WI38 (cell line): ENCODE measurements around the gene SLIT1.

Source experiments
- H3K4me3 ChIP-seq: 2 replicates; pipeline ENCODE4 v1.5.1; 2011; ENCODE audit warnings: low read depth, mild to moderate bottlenecking, control low read depth, low read length
- CTCF ChIP-seq: IDR thresholded peaks from 2 replicates; pipeline ENCODE4 v1.5.1; 2012; ENCODE audit warnings: low read depth, mild to moderate bottlenecking, control low read depth, low read length

The SLIT1 gene

GRCh38 chr10:97048649-97049427, 136.9 kb downstream of the SLIT1 start:
- no peak for TF ChIP-seq CTCF

GRCh38 chr10:97047788-97048187, 138.0 kb downstream of the SLIT1 start:
- H3K4me3 ChIP-seq: no peak overlapping the region
- TF ChIP-seq CTCF: no peak

More at GRCh38 chr10:97048649-97049427, 136.9 kb downstream of the SLIT1 start:
- no peak overlapping the region for H3K4me3 ChIP-seq

- TF ChIP-seq CTCF: no peak
- no peak overlapping the region for H3K4me3 ChIP-seq
Observed at GRCh38 chr10:97047083-97047736, 138.5 kb downstream of the SLIT1 start.

- no peak for TF ChIP-seq CTCF
- no peak overlapping the region for H3K4me3 ChIP-seq
Observed at GRCh38 chr10:97046456-97047082, 139.2 kb downstream of the SLIT1 start.

GRCh38 chr10:97043563-97043855, 142.2 kb downstream of the SLIT1 start:
- TF ChIP-seq CTCF: no peak
- no peak overlapping the region for H3K4me3 ChIP-seq

GRCh38 chr10:97042716-97043562, 142.8 kb downstream of the SLIT1 start:
- no peak overlapping the region for H3K4me3 ChIP-seq
- TF ChIP-seq CTCF: no peak

- no peak for TF ChIP-seq CTCF
- no peak overlapping the region for H3K4me3 ChIP-seq
Observed at GRCh38 chr10:97042081-97042480, 143.7 kb downstream of the SLIT1 start.
